GM12872 (cell line): ENCODE results near the gene GPR62.

Experiments
- TF ChIP-seq, protein P1 (sequence below): IDR thresholded peaks from 3 replicates; pipeline ENCODE4 v1.5.1; 2011; ENCODE audit warnings: low read depth, mild to moderate bottlenecking, low read length, moderate library complexity; ENCODE audit not compliant: insufficient read depth

The GPR62 gene

GRCh38 chr3:51961602-51962569 is 6.7 kb downstream of the GPR62 start:
- TF ChIP-seq, protein P1, sequence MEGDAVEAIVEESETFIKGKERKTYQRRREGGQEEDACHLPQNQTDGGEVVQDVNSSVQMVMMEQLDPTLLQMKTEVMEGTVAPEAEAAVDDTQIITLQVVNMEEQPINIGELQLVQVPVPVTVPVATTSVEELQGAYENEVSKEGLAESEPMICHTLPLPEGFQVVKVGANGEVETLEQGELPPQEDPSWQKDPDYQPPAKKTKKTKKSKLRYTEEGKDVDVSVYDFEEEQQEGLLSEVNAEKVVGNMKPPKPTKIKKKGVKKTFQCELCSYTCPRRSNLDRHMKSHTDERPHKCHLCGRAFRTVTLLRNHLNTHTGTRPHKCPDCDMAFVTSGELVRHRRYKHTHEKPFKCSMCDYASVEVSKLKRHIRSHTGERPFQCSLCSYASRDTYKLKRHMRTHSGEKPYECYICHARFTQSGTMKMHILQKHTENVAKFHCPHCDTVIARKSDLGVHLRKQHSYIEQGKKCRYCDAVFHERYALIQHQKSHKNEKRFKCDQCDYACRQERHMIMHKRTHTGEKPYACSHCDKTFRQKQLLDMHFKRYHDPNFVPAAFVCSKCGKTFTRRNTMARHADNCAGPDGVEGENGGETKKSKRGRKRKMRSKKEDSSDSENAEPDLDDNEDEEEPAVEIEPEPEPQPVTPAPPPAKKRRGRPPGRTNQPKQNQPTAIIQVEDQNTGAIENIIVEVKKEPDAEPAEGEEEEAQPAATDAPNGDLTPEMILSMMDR: no peak

- TF ChIP-seq, protein P1: no peak
Measured at GRCh38 chr3:51962854-51963530, 7.8 kb downstream of the GPR62 start.

DNA sequence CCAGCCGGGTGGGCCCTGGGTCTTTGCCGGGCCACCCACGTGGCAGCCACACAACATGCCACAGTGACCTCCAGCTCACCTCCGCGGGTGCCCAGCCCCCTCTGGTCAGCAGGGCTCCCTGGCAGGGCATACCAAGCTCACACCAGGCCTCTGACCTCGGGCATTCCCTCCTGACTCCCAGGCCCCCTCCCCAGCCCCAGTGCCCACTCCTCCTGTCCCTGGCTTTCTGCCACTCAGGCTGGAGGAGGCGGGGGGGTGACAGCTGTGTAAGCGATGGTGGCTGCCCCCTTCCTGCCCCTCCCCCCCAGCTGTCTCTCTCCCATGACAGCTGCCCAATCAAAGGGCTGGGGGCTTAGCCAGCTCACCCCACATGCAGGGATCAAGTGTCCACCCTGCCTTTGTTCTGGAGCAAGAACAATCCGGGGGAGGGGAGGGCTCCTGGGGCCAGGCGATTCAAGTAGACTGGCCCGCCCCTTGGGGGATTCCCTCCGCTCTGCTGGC is 8.8 kb downstream of the GPR62 start:
- TF ChIP-seq, protein P1: no peak

DNA sequence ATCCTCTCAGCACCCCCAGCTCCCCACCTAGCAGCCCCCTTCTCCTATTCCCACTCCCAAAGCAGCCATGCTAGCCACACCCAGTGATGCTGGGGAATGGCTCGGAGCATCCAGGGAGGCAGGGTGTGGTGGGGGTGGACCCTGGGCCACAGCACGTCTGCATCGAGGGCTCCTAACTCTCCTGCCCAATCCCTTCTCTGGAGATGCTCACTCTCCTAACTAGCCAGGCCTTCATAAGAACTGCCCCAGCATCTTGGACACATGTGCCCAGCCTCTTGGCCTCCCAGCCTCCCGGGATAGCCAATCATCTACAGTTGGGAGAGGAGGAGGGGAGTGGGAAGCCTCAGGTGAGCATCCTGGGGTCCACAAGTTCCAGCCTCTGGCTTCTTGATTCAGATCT is 9.3 kb downstream of the GPR62 start:
- TF ChIP-seq, protein P1: no peak

- TF ChIP-seq, protein P1: no peak
Measured at GRCh38 chr3:51966016-51966415, 10.8 kb downstream of the GPR62 start.

GRCh38 chr3:51966486-51966885 is 11.3 kb downstream of the GPR62 start:
- TF ChIP-seq, protein P1: no peak

- TF ChIP-seq, protein P1: no peak
Measured at GRCh38 chr3:51966922-51967383, 11.8 kb downstream of the GPR62 start.
